ENCODE results near the gene ANO7. TPM values are rescaled to one million over a fixed set of nuclear protein-coding genes. Genes with fewer than 3 reads are reported as not detected.

Gene ANO7
- total RNA-seq, 1 donor from 2014 or later: 2.1 TPM

GRCh38 chr2:241271706-241272302 lies 83.3 kb downstream of the ANO7 start:
- Histone ChIP-seq H3K27ac (peak overlapping the region; percentile 91), H3K27me3 (no peaks in the 10 kb centered on the region), H3K9me3 (no peaks in the 10 kb centered on the region), H3K36me3 (peaks cover 23% of the 10 kb centered on the region), H3K4me1 (peaks cover 38% of the 10 kb centered on the region), H3K4me3 (peak overlapping the region; percentile 68)
- ATAC-seq (peak; percentile 90), DNase-seq (peak; percentile 93)
- intact Hi-C loops (cut with DNase I): no loop called here
- TF ChIP-seq CTCF (IDR thresholded peaks at IDR 0.05): no peak

- peak; percentile 82 for DNase-seq
- Histone ChIP-seq H3K4me3 (peak overlapping the region; percentile 68), H3K36me3 (peaks cover 15% of the 10 kb centered on the region), H3K27me3 (no peaks in the 10 kb centered on the region), H3K27ac (peak overlapping the region; percentile 91), H3K9me3 (no peaks in the 10 kb centered on the region), H3K4me1 (peaks cover 38% of the 10 kb centered on the region)
- peak; percentile 78 for ATAC-seq
- intact Hi-C loops (cut with DNase I): no loop called here
- TF ChIP-seq CTCF (IDR thresholded peaks at IDR 0.05): no peak
Measured at GRCh38 chr2:241272303-241273209, 84.1 kb downstream of the ANO7 start.

- DNase-seq (no peak), ATAC-seq (no peak)
- peak overlapping the region; percentile 68 for H3K4me3 ChIP-seq
- H3K36me3 ChIP-seq: peaks cover 7% of the 10 kb centered on the region
- intact Hi-C loops (cut with DNase I): no loop called here
- H3K9me3 ChIP-seq: no peaks in the 10 kb centered on the region
- H3K4me1 ChIP-seq: peaks cover 35% of the 10 kb centered on the region
- no peaks in the 10 kb centered on the region for H3K27me3 ChIP-seq
- peak overlapping the region; percentile 91 for H3K27ac ChIP-seq
- no peak for TF ChIP-seq CTCF (IDR thresholded peaks at IDR 0.05)
Measured at GRCh38 chr2:241273210-241274020, 84.9 kb downstream of the ANO7 start.

- intact Hi-C loops (cut with DNase I): no loop called here
Measured at GRCh38 chr2:241274127-241274526, 85.7 kb downstream of the ANO7 start.

More at GRCh38 chr2:241274127-241274526, 85.7 kb downstream of the ANO7 start:
- DNase-seq (no peak), ATAC-seq (no peak)
- Histone ChIP-seq H3K27me3 (no peaks in the 10 kb centered on the region), H3K4me3 (no peak overlapping the region), H3K9me3 (no peaks in the 10 kb centered on the region), H3K36me3 (no peaks in the 10 kb centered on the region), H3K27ac (no peak overlapping the region), H3K4me1 (peaks cover 28% of the 10 kb centered on the region)
- TF ChIP-seq CTCF (IDR thresholded peaks at IDR 0.05): no peak

Other genes with a start within 250 kb of the ANO7 start
- 38.4 TPM for gene SNED1, start 190.1 kb upstream of the ANO7 start, total RNA-seq
- 34.6 TPM for gene MTERF4, start 86.4 kb upstream of the ANO7 start, total RNA-seq
- 15.7 TPM for gene PASK, start 39.2 kb upstream of the ANO7 start, total RNA-seq
- 60.7 TPM for gene PPP1R7, start 38.2 kb upstream of the ANO7 start, total RNA-seq
- 444 TPM for gene HDLBP, start 127.0 kb downstream of the ANO7 start, total RNA-seq
- gene SEPTIN2, start 127.2 kb downstream of the ANO7 start, total RNA-seq: 264 TPM
- gene FARP2, start 167.6 kb downstream of the ANO7 start, total RNA-seq: 48.6 TPM